ENCODE data around the gene MXD3.
"Not testable (repeated sequence)": the region's sequence is repeated elsewhere in the genome, so short reads cannot be mapped to it uniquely, and the experiment has no call there.

Gene MXD3

GRCh38 chr5:177270653-177271052 is 41.0 kb downstream of the MXD3 start:
- no peak for DNase-seq (ENCODE audit: low spot score)
- no peak for FAIRE-seq

GRCh38 chr5:177269976-177270375 is 41.7 kb downstream of the MXD3 start:
- DNase-seq (ENCODE audit: low spot score), result no peak
- FAIRE-seq, result no peak

GRCh38 chr5:177269232-177269895 is 42.3 kb downstream of the MXD3 start:
- FAIRE-seq (no peak), DNase-seq (ENCODE audit: low spot score) (no peak)

- DNase-seq (ENCODE audit: low spot score), result no peak
- FAIRE-seq, result no peak
These were observed 46.3 kb downstream of the MXD3 start for GRCh38 chr5:177265395-177265794.

GRCh38 chr5:177264178-177264577 is 47.5 kb downstream of the MXD3 start:
- DNase-seq (ENCODE audit: low spot score) (no peak), FAIRE-seq (no peak)

- FAIRE-seq, result no peak
- DNase-seq (ENCODE audit: low spot score), result no peak
These were observed 50.2 kb downstream of the MXD3 start for GRCh38 chr5:177261510-177261909.

- FAIRE-seq (no peak), DNase-seq (ENCODE audit: low spot score) (no peak)
These were observed 50.7 kb downstream of the MXD3 start for GRCh38 chr5:177260961-177261360.

- not testable (repeated sequence) for FAIRE-seq; DNase-seq (ENCODE audit: low spot score)
These were observed 53.0 kb downstream of the MXD3 start for GRCh38 chr5:177258711-177259110.

All from RCC 7860 (cell line).